Stimulated activated CD4-positive, alpha-beta T cell treated with anti-CD3 and anti-CD28 coated beads, Interleukin-1b, Interleukin-23, amount 100 ng/mL, for 24 hours (primary cell): ENCODE measurements around the gene AP1G1.
A peak's percentile ranks its signal among the peaks of the same experiment; 100 is the strongest.

Experiments used
- DNase-seq, 4 experiments: peaks; one replicate each; pipeline ENCODE4 v3.0.0-alpha.2; 2020; ENCODE audit warnings: low read depth in 4 of 4, low spot score in 1 of 4

Gene AP1G1

DNA sequence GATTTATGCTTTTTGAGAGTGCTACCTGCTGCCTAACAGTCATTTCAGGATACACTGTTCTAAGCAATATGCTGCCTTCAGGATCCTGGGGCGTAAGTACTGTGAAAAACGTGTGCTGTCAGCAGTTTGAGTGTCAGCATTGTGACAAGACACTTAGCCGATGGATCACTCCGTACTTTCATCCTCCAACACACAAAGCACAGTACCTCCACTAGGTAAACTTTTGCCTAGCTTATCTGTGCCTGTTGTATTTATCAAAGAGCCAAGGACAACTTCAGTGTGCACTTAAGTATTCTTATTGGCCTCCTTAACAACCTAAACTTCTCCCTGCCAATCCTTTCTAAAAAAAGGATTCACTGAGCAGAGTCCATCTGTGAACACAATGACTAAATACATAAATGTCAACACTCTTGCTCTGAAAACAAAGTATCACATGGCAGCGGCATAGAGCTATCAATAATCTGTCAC is 50.3 kb downstream of the AP1G1 start:
- no peak for DNase-seq

DNA sequence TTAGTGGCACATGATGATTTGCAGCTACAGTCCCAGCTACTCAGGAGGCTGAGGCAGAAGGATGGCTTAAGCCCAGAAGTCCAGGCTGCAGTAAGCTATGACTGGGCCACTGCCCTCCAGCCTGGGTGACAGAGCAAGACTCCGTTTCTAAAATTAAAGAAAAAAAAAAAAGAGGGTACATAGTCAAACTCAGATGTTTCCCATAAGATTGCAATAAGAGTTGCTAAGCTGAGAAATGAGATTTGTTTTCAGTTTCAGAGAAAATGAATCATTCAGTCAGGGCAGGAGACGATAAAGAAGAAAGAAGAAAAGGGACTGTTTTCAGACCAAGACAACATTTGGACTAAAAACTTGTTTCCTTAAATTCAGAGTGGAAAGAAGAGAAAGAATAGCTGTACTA is 54.0 kb downstream of the AP1G1 start:
- no peak for DNase-seq

DNA sequence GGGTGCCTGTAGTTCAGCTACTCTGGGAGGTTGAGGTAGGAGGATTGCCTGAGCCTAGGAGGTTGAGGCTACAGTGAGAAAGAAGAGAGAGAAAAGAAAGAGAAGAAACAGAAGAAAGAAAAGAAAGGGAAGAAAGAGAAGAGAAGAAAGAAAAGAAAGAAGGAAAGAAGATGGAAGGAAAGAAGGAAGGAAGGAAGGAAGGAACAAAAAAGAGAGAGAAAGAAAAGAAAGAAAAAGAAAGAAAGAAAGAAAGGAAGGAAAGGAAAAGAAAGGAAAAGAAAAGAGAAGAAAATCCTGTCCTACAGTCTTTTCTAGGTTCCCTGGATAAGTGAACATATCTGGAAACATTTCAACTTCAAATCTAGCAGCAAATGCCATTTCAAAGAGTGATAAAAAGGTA is 54.5 kb downstream of the AP1G1 start:
- DNase-seq: no peak

DNA sequence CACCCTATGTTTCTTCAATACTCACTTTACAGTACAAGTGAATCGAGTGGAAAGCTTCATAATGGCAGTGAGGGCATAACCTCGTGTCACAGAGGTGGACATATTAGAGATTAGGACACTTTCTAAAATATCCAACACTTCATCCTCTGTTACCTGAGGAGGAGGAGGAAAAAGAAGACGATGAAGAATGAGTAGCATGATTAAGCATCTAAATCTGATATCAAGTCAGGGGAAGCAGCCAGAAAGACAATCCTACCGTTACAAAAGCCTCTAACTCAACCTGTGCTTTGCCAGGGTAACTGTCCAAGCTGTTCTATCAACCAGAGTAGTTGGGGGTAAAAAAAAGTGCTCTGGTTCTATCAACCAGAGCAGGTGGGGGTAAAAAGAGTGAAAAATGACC is 60.4 kb downstream of the AP1G1 start:
- DNase-seq: no peak

DNA sequence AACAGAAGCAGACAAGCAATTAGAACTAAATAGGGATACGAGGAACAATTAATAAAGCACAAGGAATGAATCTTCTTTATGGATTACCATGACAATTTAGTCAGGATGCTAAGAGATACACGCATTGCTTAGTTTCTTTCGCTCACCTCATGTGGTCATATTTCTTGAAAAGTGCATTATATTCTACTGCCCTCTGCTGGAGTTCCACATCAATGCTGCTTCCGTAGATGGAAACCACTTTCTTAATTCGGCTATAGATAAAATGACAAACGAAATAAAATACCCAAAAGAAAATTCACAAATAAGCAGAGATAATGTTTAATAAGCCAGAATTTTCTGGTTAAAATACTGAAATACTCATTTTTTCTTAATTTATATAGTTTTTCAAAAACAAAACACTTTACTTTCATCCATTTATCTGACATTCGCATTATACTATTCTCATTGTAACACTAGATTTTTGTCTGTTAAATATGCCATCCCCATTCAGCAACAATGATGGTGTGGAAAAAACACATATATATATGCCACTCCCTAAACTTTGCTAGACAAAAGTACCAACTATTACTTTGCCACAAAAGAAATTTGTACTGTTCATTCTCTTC is 62.1 kb downstream of the AP1G1 start:
- no peak for DNase-seq

DNA sequence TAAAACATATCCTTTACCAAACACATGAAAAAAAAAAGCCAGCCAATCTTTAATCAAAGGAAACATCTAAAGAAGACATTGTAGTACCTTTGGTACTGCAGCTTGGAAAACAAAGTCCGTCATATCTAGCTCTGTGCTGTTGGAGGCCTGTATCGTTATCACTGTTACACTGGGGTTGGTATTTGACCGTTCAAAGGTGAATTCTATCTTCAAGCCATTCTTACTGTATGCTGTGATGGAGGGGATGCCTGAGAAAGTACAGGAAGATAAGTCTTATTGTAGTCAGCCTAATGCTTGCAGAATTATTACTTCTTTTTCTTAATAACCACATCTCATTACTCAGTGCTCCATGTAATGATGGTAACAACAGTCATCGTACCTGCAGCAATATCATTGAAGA is 69.8 kb downstream of the AP1G1 start:
- no peak for DNase-seq

DNA sequence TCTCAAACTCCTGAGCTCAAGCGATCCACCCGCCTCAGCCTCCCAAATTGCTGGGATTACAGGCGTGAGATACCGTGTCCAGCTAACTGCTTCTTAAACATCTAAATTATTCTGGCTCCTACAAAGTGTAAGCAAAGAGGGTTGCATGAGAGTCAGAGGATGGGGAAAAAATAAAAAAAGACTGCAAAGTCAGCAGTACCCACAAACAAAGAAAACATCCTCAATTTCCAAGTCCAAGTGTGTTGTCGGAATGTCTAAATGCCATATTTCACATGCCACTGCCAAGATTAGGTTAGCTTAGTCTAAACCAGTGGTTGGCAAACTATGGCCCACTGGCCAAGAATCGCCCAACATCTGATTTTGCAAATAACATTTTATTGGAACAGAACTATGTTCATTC is 71.1 kb downstream of the AP1G1 start:
- DNase-seq: no peak

DNA sequence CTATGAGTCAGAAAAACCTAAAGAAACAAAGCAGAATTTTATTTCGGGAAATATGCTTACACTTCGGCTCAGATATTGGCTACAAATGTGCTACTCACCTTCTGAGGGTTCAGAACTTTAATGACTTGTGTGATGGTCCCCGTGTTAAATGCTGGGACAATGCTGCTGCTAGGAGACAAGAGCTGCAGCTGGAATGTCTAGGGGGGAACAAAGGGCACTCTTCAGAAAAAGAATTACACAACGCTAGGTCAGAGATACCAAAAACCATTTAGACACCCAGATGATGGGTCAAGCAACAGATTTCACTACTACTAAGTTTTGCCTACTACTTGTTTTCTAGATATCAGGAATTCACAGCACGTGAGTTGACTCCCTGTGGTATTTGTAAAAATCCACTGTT is 74.1 kb downstream of the AP1G1 start:
- no peak for DNase-seq

DNA sequence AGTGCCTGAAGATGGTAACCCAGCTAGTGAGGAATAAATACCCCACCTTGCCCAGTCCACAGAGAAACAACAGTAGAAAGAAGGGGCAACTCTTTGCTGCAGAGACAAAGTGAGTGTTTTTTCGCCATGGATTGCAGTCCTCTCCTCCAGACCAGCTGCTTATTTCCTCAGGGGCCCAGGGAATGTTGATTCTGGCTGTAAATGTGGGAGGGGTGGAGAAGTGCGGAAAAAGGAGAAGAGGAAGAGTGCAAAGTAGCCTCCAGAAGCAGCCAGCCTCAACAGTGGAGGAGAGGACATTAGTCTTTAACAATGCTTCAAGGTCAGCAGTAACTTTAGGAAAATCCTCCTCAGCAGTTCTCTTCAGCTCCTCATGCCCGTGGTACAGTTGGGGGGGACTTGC is 76.0 kb downstream of the AP1G1 start:
- DNase-seq: no peak

DNA sequence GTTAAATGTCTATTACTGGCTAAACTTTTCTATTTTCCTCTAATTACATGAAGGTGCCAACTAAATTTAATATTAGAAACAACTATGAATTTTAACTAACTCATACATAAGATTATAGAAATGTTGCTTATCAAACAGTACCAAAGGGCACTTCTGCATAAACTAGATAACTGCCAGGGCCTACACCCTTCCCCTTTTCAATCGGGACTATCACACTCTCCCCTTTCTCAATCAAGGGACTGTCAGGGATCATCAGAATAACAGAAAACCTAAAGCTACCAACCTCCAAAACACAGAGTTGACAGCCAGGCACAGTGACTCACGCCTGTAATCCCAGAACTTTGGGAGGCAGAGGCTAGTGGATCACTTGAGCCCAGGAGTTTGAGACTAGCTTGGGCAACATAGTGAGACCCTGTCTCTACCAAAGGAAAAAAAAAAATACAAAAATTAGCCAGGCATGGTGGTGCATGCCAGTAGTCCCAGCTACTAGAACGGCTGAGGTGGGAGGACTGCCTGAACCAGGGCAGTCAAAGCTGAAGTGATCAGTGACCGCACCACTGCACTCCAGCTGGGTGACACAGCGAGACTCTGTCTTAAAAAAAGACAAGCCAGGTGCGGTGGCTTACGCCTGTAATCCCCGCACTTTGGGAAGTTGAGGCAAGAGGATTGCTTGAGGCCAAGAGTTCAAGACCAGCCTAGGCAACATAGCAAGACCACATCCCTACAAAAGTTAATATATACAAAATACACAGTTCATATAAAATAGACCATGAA is 80.9 kb downstream of the AP1G1 start:
- no peak for DNase-seq

DNA sequence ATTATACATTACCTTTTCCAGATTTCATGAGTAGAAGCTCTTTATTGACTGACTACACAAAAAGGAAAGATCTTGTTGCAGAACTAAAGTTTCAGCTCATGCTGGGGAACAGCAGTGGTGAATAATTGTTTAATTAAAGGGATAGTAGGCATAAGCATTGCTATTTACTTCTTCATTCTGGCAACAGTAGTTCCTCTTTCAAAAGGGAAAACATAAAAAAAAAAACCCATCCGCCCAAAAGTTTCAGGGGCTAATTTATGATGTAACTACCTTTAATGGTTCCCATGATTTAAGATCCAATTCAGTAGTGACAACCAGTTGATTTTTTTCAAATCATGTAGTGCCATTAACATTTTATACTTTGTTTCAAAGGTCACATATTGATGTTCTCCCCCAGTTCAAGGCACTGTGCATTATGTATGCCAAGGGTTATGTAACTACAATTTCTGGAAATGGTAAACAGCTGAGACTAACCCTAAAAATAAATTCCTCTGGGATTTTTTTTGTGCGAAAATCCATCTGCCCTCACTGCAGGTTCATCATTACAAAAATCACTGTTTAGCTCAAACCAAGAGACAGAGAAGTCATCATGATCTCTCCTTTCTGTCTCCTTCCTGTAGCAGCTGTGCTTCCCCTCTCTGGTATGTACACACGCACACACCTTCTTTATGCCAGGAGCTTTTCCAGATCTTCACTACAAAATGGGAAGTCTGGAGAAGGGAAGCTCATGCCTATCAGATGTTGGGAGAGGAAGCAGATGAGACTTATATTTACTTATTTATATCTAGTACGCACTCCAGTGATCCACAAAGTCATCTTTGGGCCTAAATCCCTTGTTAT is 81.9 kb downstream of the AP1G1 start:
- DNase-seq: no peak

DNA sequence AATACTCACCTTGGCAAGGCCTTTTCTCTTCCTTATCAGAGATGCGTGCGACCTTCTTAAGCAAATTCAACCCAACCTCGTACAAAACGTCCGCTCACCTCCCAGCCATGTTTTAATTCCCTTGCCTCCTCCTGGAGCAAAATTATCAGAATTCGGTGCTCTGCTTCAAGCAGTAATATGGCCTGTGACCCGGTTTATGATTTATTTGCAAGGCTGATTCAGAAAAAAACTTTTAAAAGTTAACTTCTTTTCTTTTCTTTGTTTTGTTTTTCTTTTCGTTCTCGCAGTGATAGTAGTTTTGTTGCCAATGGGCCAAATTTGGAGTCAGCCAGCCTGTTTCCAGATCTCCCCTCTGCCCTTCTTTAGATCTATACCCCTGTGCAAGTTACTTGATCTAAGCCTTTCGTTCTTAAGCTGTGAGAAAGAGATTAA is 84.3 kb downstream of the AP1G1 start, which contains the start of gene PHLPP2:
PHLPP2 (minus strand) TSS at position 382 of the 432 bp plus-strand sequence. CDS start 9,906 bp downstream, outside the sequence.
- no peak for DNase-seq

DNA sequence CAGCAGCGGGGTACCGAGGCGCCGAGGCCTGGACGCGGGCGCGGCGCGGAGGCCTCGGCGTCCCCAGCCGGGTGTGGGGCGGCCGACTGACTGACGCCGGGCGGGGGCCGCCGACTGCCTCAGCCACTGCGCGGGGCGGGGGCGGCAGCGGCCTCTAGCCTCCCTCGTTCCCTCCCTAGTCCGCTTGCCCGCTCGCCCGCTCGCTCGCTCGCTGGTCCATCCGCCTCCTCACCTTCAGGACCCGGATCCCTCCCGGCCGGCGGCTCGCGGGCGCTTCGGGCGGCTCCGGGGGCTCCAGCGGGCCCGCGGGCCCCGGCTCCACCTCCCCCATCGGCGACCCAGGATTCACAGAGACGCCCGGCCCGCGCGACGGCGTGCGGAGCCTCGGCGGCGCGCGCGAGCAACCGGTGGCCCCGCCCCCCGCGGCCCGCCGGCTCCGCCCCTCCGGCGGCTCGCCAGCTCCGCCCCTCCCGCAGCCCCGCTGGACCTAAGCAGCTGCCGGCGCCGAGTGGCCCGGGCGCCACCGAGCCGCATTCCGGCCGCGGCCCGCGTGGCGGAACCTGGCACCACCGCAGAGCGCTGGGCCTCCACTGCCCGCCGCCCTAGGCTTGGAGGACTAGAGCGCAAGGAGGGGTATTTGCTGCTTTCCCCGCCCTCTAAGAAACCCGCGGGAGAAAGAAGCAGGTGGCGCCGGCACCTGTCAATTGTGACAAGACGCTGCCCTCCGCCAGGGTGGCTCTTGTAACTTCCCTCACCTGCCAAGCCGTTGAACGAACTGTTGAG is 84.9 kb downstream of the AP1G1 start:
- DNase-seq: peak; percentile 49 to 68 (median 67)

DNA sequence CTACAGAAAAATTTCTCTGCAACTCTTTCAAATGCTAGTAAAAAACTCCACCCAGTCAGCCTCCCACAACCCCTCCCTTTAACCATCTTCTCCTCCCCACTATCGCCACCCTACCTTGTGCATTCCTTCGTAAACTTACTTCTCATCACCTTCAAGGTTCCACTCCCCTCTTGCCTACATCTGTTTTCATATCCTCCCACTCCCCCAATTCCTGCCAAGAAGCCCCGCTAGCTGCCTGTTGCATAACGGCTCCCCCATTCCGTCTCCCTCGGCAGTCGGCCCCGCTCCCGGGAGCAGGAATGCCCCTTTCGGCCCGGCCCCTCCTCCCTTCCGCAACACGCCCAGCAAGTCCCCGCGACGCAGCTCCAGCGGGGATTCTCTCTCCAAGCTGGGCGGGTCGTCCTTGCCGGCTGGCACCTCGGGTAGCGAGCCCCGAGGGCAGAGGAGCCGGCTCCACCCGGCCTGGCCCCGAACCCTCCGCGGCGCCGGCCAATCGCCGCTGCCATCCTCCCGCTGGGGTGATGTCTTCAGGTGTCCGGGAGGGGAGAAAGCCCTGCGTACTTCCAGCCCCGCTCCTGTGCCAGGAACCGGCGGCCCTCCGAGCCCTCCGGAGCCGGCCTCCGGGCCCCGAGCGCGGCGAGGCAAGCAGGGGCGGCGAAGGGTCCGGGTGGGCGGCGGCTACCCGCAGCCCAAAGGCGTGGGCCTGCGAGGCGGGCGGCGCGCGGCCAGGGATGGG is 85.7 kb downstream of the AP1G1 start:
- peak; percentile 26 to 49 (median 32) for DNase-seq

DNA sequence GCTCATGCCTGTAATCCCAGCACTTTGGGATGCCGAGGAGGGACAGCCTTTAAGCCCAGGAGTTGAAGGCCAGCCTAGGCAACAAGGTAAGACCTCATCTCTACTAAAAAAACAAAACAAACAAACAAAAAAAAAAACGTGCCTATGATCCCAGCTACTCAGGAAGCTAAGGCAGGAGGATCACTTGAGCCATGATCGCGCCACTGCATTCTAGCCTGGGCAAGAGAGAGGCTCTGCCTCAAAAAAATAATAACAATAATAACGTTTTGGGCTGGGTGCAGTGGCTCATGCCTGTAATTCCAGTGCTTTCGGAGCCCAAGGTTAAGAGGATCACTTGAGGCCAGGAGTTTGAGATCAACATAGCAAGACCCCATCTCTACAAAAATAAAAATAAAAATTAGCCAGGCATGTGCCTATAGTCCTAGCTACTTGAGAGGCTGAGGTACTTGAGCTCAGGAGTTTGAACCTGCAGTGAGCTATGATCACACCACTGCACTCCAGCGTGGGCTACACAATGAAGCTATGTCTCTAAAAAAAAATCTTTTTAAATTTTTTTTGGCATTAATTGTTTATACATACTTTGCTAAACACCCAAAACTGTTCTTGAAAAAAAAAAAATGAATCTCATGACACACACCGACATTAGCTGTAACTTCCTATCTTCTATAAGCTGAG is 87.4 kb downstream of the AP1G1 start:
- DNase-seq: no peak

DNA sequence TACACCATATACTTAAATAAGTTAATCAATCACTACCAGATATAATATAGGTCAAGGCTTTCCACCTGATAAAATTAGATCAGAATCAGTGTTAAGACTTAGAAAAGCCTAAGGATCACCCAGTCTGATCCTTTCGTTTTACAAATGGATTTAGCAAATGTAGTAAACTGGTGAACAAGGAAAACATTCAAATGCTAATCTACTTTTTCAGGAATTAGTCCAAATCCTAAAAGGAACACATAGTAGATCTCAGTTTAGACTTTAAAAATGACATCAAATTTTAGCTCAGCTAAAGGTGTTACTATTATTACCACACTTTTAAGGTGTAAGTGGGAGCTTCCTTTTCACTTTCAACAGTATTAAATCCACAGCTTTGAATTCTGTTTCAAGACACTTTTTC is 96.1 kb downstream of the AP1G1 start:
- DNase-seq: no peak

DNA sequence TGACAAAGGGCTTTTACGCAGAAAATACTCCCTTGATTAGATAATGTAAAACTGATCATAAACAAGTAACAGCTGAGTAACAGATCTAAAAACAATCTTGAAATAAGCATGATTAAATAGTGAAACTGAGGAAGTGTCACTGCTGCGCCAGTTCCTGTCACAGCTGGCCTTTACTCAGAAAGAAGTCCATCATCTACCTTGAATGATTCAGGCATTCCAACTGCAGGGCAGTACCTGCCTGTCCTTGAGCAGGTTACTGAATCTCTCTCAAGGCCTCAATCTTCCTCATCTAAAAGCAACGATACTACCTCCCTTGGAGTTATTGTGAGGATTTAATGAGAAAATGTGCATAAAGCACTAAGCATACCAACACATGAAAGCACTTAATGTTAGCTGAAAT is 96.8 kb downstream of the AP1G1 start:
- no peak for DNase-seq

DNA sequence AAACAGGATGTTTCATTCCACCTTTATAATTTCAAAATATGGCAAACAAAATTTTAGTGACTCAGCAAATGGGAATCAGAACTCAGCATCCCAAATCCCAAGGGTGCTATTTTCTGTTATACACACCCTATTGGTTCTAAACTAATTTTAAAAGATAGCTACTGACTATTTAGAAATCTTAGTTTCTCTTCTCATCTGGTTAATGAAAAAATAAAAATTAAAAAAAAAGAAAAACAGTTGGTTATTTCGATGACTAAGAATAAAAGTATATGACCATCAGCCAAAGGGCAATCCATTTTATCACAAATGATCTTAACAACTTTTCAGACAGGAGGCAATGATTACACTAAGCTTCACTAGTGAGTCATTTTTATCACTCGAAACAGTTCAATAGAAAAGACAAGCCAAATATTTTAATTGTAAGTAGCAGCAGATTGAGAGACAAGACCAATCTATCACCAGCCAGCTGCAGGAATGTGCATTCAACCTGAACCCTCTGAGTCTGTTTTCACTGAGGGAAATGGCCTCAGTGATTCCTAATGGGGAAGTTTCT is 99.3 kb downstream of the AP1G1 start:
- no peak for DNase-seq

DNA sequence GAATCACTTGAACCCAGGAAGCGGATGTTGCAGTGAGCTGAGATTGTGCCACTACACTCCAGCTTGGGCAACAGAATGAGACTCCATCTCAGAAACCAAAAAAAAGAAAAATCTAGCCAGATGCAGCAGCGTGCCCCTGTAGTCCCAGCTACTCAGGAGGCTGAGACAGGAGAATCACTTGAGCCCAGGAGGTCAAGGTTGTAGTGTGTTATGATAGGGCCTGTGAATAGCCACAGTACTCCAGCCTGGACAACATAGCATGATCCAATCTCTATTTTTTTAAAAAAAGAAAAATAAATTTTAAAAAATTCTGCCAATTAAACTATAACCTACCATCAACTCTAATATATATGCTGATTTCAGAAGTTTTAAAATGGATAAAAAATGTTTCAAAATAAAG is 99.9 kb downstream of the AP1G1 start:
- no peak for DNase-seq
